Erythroblast (primary cell): ENCODE data around the gene AHSP.

Experiments used
- GATA1 ChIP-seq: IDR thresholded peaks from 2 replicates; pipeline ENCODE4 v1.6.1; 2011; ENCODE audit warnings: low read depth, mild to moderate bottlenecking, control low read depth, low read length, moderate library complexity
- POLR2A ChIP-seq: IDR thresholded peaks from 2 replicates; pipeline ENCODE4 v1.6.1; 2011; ENCODE audit warnings: mild to moderate bottlenecking, low read length

- TF ChIP-seq POLR2A (no peak), GATA1 (no peak)
These were observed 39.0 kb upstream of the AHSP start for GRCh38 chr16:31488468-31489297.
